GM06990 (cell line): ENCODE results near the gene WIPF1.
A peak's percentile ranks its signal among the peaks of the same experiment; 100 is the strongest.

ENCODE experiments used
- DNase-seq: peaks from one replicate; pipeline ENCODE4 v3.0.0-alpha.2; 2011; ENCODE audit not compliant: insufficient read length; ENCODE audit errors: extremely low read depth
- H3K27me3 ChIP-seq: replicated peaks from 2 replicates; pipeline ENCODE4 v1.6.0; 2011; ENCODE audit warnings: low read length; ENCODE audit not compliant: control insufficient read depth, insufficient read depth
- H3K36me3 ChIP-seq: 2 replicates; pipeline ENCODE4 v1.5.1; 2011; ENCODE audit warnings: low read length; ENCODE audit not compliant: control insufficient read depth, insufficient read depth
- H3K4me3 ChIP-seq: replicated peaks from 2 replicates; pipeline ENCODE4 v1.5.1; 2011; ENCODE audit warnings: low read depth, mild to moderate bottlenecking, control low read depth, low read length
- CTCF ChIP-seq: IDR thresholded peaks from 2 replicates; pipeline ENCODE4 v1.5.1; 2011; ENCODE audit warnings: low read length, control low read depth, mild to moderate bottlenecking, inconsistent platforms; ENCODE audit not compliant: insufficient read depth, poor library complexity, severe bottlenecking

Gene WIPF1

GRCh38 chr2:174580951-174581350 lies 16.7 kb downstream of the WIPF1 start:
- DNase-seq, result no peak
- peaks cover 35% of the 10 kb centered on the region for H3K36me3 ChIP-seq
- no peak for TF ChIP-seq CTCF
- no peak overlapping the region for H3K4me3 ChIP-seq
- H3K27me3 ChIP-seq, result no peaks in the 10 kb centered on the region

- no peak for DNase-seq
- H3K36me3 ChIP-seq, result peaks cover 25% of the 10 kb centered on the region
Measured at GRCh38 chr2:174577967-174578589, 19.5 kb downstream of the WIPF1 start.

GRCh38 chr2:174575124-174575776 lies 22.4 kb downstream of the WIPF1 start:
- no peak for DNase-seq
- no peak for TF ChIP-seq CTCF
- peaks cover 28% of the 10 kb centered on the region for H3K36me3 ChIP-seq
- no peaks in the 10 kb centered on the region for H3K27me3 ChIP-seq
- H3K4me3 ChIP-seq, result no peak overlapping the region

More at GRCh38 chr2:174577967-174578589, 19.5 kb downstream of the WIPF1 start:
- TF ChIP-seq CTCF, result peak; percentile 69
- H3K4me3 ChIP-seq, result no peak overlapping the region
- no peaks in the 10 kb centered on the region for H3K27me3 ChIP-seq

GRCh38 chr2:174574657-174575056 lies 22.9 kb downstream of the WIPF1 start:
- Histone ChIP-seq H3K36me3 (peaks cover 23% of the 10 kb centered on the region), H3K27me3 (no peaks in the 10 kb centered on the region), H3K4me3 (no peak overlapping the region)
- no peak for TF ChIP-seq CTCF
- no peak for DNase-seq

GRCh38 chr2:174573621-174574081 lies 24.0 kb downstream of the WIPF1 start:
- peak; percentile 4 for TF ChIP-seq CTCF
- H3K27me3 ChIP-seq, result no peaks in the 10 kb centered on the region
- H3K4me3 ChIP-seq, result no peak overlapping the region
- H3K36me3 ChIP-seq, result peaks cover 23% of the 10 kb centered on the region
- DNase-seq, result no peak
